Measurements from ENCODE around the gene AGAP3. TPM values are rescaled to one million over a fixed set of nuclear protein-coding genes. Genes with fewer than 3 reads are reported as not detected.

The AGAP3 gene
- total and polyA plus RNA-seq, 4 donors, result 45.7 to 247 (median 134) TPM

GRCh38 chr7:151104411-151105235 lies 18.3 kb downstream of the AGAP3 start:
- H3K27ac ChIP-seq (ENCODE audit: low read depth, low read length), result no peak overlapping the region
- no peak overlapping the region for H3K4me3 ChIP-seq (ENCODE audit: low read depth, low read length)
- H3K27me3 ChIP-seq (ENCODE audit: control insufficient read depth, insufficient read depth, low read length), result no peaks in the 10 kb centered on the region
- DNase-seq (ENCODE audit: low read depth in 4 of 6, low spot score in 6 of 6), result no peak
- peaks cover 13% of the 10 kb centered on the region for H3K4me1 ChIP-seq (ENCODE audit: control insufficient read depth, insufficient read depth, low read length)
- WGBS (ENCODE audit: insufficient coverage), result 64% methylated on average over 18 of the region's 23 CpGs
- peaks cover 43% of the 10 kb centered on the region for H3K36me3 ChIP-seq (ENCODE audit: control insufficient read depth, insufficient read depth, low read length)
- no peaks in the 10 kb centered on the region for H3K9me3 ChIP-seq (ENCODE audit: control insufficient read depth, insufficient read depth, low read length)

GRCh38 chr7:151107882-151108281 lies 21.6 kb downstream of the AGAP3 start:
- Histone ChIP-seq H3K4me1 (ENCODE audit: control insufficient read depth, insufficient read depth, low read length) (peaks cover 19% of the 10 kb centered on the region), H3K4me3 (ENCODE audit: low read depth, low read length) (no peak overlapping the region), H3K36me3 (ENCODE audit: control insufficient read depth, insufficient read depth, low read length) (peaks cover 37% of the 10 kb centered on the region), H3K27ac (ENCODE audit: low read depth, low read length) (no peak overlapping the region), H3K27me3 (ENCODE audit: control insufficient read depth, insufficient read depth, low read length) (no peaks in the 10 kb centered on the region), H3K9me3 (ENCODE audit: control insufficient read depth, insufficient read depth, low read length) (no peaks in the 10 kb centered on the region)
- 78% methylated on average over 7 of the region's 10 CpGs for WGBS (ENCODE audit: insufficient coverage)
- no peak for DNase-seq (ENCODE audit: low read depth in 4 of 6, low spot score in 6 of 6)

- H3K27ac ChIP-seq (ENCODE audit: low read depth, low read length), result no peak overlapping the region
- WGBS (ENCODE audit: insufficient coverage), result 76% methylated on average over 15 of the region's 15 CpGs
- no peaks in the 10 kb centered on the region for H3K9me3 ChIP-seq (ENCODE audit: control insufficient read depth, insufficient read depth, low read length)
- H3K36me3 ChIP-seq (ENCODE audit: control insufficient read depth, insufficient read depth, low read length), result peaks cover 40% of the 10 kb centered on the region
- H3K4me3 ChIP-seq (ENCODE audit: low read depth, low read length), result no peak overlapping the region
- DNase-seq (ENCODE audit: low read depth in 4 of 6, low spot score in 6 of 6), result no peak
- H3K27me3 ChIP-seq (ENCODE audit: control insufficient read depth, insufficient read depth, low read length), result peaks cover 3% of the 10 kb centered on the region
- peaks cover 32% of the 10 kb centered on the region for H3K4me1 ChIP-seq (ENCODE audit: control insufficient read depth, insufficient read depth, low read length)
These were observed 23.1 kb downstream of the AGAP3 start for GRCh38 chr7:151109094-151110048.

- WGBS (ENCODE audit: insufficient coverage), result 74% methylated on average over 11 of the region's 11 CpGs
- Histone ChIP-seq H3K4me3 (ENCODE audit: low read depth, low read length) (no peak overlapping the region), H3K4me1 (ENCODE audit: control insufficient read depth, insufficient read depth, low read length) (peaks cover 29% of the 10 kb centered on the region), H3K9me3 (ENCODE audit: control insufficient read depth, insufficient read depth, low read length) (no peaks in the 10 kb centered on the region), H3K27me3 (ENCODE audit: control insufficient read depth, insufficient read depth, low read length) (peaks cover 3% of the 10 kb centered on the region), H3K27ac (ENCODE audit: low read depth, low read length) (no peak overlapping the region), H3K36me3 (ENCODE audit: control insufficient read depth, insufficient read depth, low read length) (peaks cover 35% of the 10 kb centered on the region)
- DNase-seq (ENCODE audit: low read depth in 4 of 6, low spot score in 6 of 6), result no peak
These were observed 24.1 kb downstream of the AGAP3 start for GRCh38 chr7:151110236-151110940.

- H3K27me3 ChIP-seq (ENCODE audit: control insufficient read depth, insufficient read depth, low read length), result peaks cover 3% of the 10 kb centered on the region
- H3K4me1 ChIP-seq (ENCODE audit: control insufficient read depth, insufficient read depth, low read length), result peaks cover 33% of the 10 kb centered on the region
- no peak overlapping the region for H3K27ac ChIP-seq (ENCODE audit: low read depth, low read length)
- no peaks in the 10 kb centered on the region for H3K9me3 ChIP-seq (ENCODE audit: control insufficient read depth, insufficient read depth, low read length)
- DNase-seq (ENCODE audit: low read depth in 4 of 6, low spot score in 6 of 6), result peak in 3 of 6 donors; percentile 46 to 88 (median 85)
- 37% methylated on average over 19 of the region's 20 CpGs for WGBS (ENCODE audit: insufficient coverage)
- peaks cover 38% of the 10 kb centered on the region for H3K36me3 ChIP-seq (ENCODE audit: control insufficient read depth, insufficient read depth, low read length)
- H3K4me3 ChIP-seq (ENCODE audit: low read depth, low read length), result no peak overlapping the region
These were observed 24.8 kb downstream of the AGAP3 start for GRCh38 chr7:151110941-151111645.

GRCh38 chr7:151113344-151114150 lies 27.3 kb downstream of the AGAP3 start:
- Histone ChIP-seq H3K27me3 (ENCODE audit: control insufficient read depth, insufficient read depth, low read length) (peaks cover 3% of the 10 kb centered on the region), H3K27ac (ENCODE audit: low read depth, low read length) (no peak overlapping the region), H3K4me3 (ENCODE audit: low read depth, low read length) (no peak overlapping the region), H3K9me3 (ENCODE audit: control insufficient read depth, insufficient read depth, low read length) (no peaks in the 10 kb centered on the region), H3K4me1 (ENCODE audit: control insufficient read depth, insufficient read depth, low read length) (peaks cover 42% of the 10 kb centered on the region), H3K36me3 (ENCODE audit: control insufficient read depth, insufficient read depth, low read length) (peaks cover 50% of the 10 kb centered on the region)
- WGBS (ENCODE audit: insufficient coverage), result 56% methylated on average over 10 of the region's 13 CpGs
- no peak for DNase-seq (ENCODE audit: low read depth in 4 of 6, low spot score in 6 of 6)

- Histone ChIP-seq H3K27me3 (ENCODE audit: control insufficient read depth, insufficient read depth, low read length) (peaks cover 3% of the 10 kb centered on the region), H3K36me3 (ENCODE audit: control insufficient read depth, insufficient read depth, low read length) (peaks cover 58% of the 10 kb centered on the region), H3K4me1 (ENCODE audit: control insufficient read depth, insufficient read depth, low read length) (peaks cover 42% of the 10 kb centered on the region), H3K27ac (ENCODE audit: low read depth, low read length) (no peak overlapping the region), H3K4me3 (ENCODE audit: low read depth, low read length) (no peak overlapping the region), H3K9me3 (ENCODE audit: control insufficient read depth, insufficient read depth, low read length) (no peaks in the 10 kb centered on the region)
- no peak for DNase-seq (ENCODE audit: low read depth in 4 of 6, low spot score in 6 of 6)
- 22% methylated on average over 98 of the region's 101 CpGs for WGBS (ENCODE audit: insufficient coverage)
These were observed 28.1 kb downstream of the AGAP3 start for GRCh38 chr7:151114151-151115090.

All from spinal cord (tissue), 10 donors.